Right cardiac atrium (tissue), 5 donors: ENCODE results near the gene GALNT9. TPM values are rescaled to one million over a fixed set of nuclear protein-coding genes. Genes with fewer than 3 reads are reported as not detected.

ENCODE experiments used
- ATAC-seq, 2 donors: fragments of 200-7000 bp; cut with Tn5 transposase; one replicate each; pipeline versions ENCODE4 v1.8.0 to v1.9.1; 2020; ENCODE audit warnings: moderate library complexity in 2 of 2, mild to moderate bottlenecking in 1 of 2
- DNase-seq, 3 donors: peaks; one replicate each; pipeline ENCODE4 v3.0.0-alpha.2; 2020
- H3K27ac ChIP-seq: one replicate; pipeline ENCODE4 v1.5.1; 2013; ENCODE audit warnings: mild to moderate bottlenecking, low read length, control low read depth, moderate library complexity
- H3K27me3 ChIP-seq: one replicate; pipeline ENCODE4 v1.6.1; 2013; ENCODE audit not compliant: control insufficient read depth, insufficient read depth
- H3K4me1 ChIP-seq: one replicate; pipeline ENCODE4 v1.6.1; 2013; ENCODE audit warnings: low read length; ENCODE audit not compliant: control insufficient read depth, insufficient read depth
- H3K4me3 ChIP-seq: one replicate; pipeline ENCODE4 v1.5.1; 2013; ENCODE audit warnings: low read length, control low read depth
- H3K9me3 ChIP-seq: one replicate; pipeline ENCODE4 v1.6.1; 2013; ENCODE audit warnings: low read length; ENCODE audit not compliant: control insufficient read depth
- WGBS: extraction: QIAGEN DNeasy Blood & Tissue Kit; methylation state at CpG from one replicate; pipeline ENCODE4 v1.1.7; 2013; 5-methylcytosine and 5-hydroxymethylcytosine counted together
- intact Hi-C, 4 donors: fragments of 100-400 bp; cut with DNase I; formaldehyde crosslinking; loops; one replicate each; pipeline versions ENCODE4 v1.11.0 to v1.14.0; 2022 to 2023
- polyA plus RNA-seq: library from polyadenylated mRNA; stranded (reverse); fragments of 200-250 nt; gene quantifications from one replicate; pipeline ENCODE4 v1.2.3, GENCODE V29; 2013
- total RNA-seq, 4 donors: library from RNA; stranded (reverse); fragmentation: NEBNext Ultra II Directional; extraction: Animal tissue kit (Norgen Biotek cat#: 25700); gene quantifications; one replicate each; pipeline ENCODE4 v1.2.1, GENCODE V29; 2021
- donor health status: healthy with polysubstance abuse.
- donor health status: DM: no; HTN: yes; CAD: no.
- donor health status: DM: no; HTN: no; CAD: no.
- donor health status: DM: no; HTN: yes; CAD: no; lungs with severe emphysema.
- donor health status: DM: yes; HTN: yes; CAD: no.

The GALNT9 gene
- total and polyA plus RNA-seq, 5 donors, result 0.05 to 0.21 (median 0.14) TPM; not detected in 2

DNA sequence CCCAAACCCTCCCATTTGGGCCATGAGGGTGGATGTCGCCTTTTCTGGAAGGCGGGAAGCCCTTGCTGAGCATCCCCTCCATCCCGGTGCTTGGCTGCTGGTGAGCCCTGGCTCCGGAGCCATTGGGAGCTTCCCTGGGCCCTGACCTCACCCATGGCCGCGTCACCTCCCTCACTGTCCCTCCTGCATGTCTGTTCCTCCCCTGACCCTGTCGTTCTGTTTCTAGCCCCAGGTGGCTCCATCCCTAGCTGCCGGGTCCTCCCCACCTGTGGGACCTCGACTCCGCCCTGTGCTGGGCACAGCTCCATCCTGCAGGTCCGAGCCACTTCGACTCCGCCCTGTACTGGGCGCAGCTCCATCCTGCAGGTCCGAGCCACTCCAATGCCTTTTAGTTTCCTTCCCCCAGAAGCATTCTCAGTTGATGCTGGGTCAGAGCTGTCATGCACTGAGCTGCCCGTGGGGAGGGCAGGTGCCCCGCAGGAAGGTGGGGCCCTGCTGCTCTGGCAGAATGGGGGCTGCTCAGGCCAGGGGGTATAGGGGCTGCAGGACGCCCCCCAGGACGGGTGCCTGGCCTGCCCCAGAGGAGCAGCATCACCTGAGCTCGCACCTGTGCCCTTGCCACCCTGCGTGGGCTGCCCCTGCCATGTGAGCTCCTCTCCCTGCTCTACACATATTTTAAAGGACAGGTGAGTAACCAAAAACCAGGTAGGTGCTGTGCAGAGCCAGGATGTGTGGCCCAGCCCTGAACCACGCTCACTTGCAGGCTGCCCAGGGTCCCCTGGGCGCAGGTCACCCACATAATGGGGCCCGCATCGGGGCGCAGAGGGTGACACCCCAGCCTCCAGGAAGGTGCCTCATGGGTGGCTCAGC, 166.1 kb downstream of the GALNT9 start:
- no peaks in the 10 kb centered on the region for H3K27me3 ChIP-seq
- intact Hi-C loops, result loop anchor here in 1 of 4 donors (10.0 kb wide), 1 partner anchor 362 kb away; no protein-coding TSS in a partner anchor
- WGBS, result 59% methylated on average over 26 of the region's 26 CpGs
- H3K4me1 ChIP-seq, result no peaks in the 10 kb centered on the region
- ATAC-seq (peak; percentile 4 to 5), DNase-seq (peak; percentile 12 to 51 (median 43))
- no peaks in the 10 kb centered on the region for H3K9me3 ChIP-seq
- H3K4me3 ChIP-seq, result no peak overlapping the region
- no peak overlapping the region for H3K27ac ChIP-seq

GRCh38 chr12:132162508-132163031, 166.8 kb downstream of the GALNT9 start:
- ATAC-seq (peak; percentile 9 to 54), DNase-seq (peak; percentile 37 to 80 (median 63))
- Histone ChIP-seq H3K27me3 (no peaks in the 10 kb centered on the region), H3K4me3 (no peak overlapping the region), H3K27ac (no peak overlapping the region), H3K9me3 (no peaks in the 10 kb centered on the region), H3K4me1 (no peaks in the 10 kb centered on the region)
- intact Hi-C loops, result loop anchor here in 1 of 4 donors (10.0 kb wide), 1 partner anchor 362 kb away; no protein-coding TSS in a partner anchor
- 28% methylated on average over 17 of the region's 17 CpGs for WGBS

GRCh38 chr12:132161796-132162507, 167.4 kb downstream of the GALNT9 start:
- peak in 1 of 2 donors; percentile 14 for ATAC-seq
- no peak overlapping the region for H3K27ac ChIP-seq

GRCh38 chr12:132161036-132161781, 168.2 kb downstream of the GALNT9 start:
- Histone ChIP-seq H3K27me3 (no peaks in the 10 kb centered on the region), H3K4me3 (no peak overlapping the region), H3K27ac (no peak overlapping the region), H3K4me1 (no peaks in the 10 kb centered on the region), H3K9me3 (no peaks in the 10 kb centered on the region)
- peak in 1 of 2 donors; percentile 9 for ATAC-seq
- intact Hi-C loops, result loop anchor here in 1 of 4 donors (10.0 kb wide), 1 partner anchor 364 kb away; no protein-coding TSS in a partner anchor
- DNase-seq, result peak; percentile 13 to 60 (median 45)
- WGBS, result 42% methylated on average over 14 of the region's 14 CpGs

More at GRCh38 chr12:132161796-132162507, 167.4 kb downstream of the GALNT9 start:
- H3K4me1 ChIP-seq, result no peaks in the 10 kb centered on the region
- intact Hi-C loops, result loop anchor here in 1 of 4 donors (10.0 kb wide), 1 partner anchor 363 kb away; no protein-coding TSS in a partner anchor
- no peak overlapping the region for H3K4me3 ChIP-seq
- no peaks in the 10 kb centered on the region for H3K27me3 ChIP-seq
- peak in 1 of 3 donors; percentile 6 for DNase-seq
- 53% methylated on average over 17 of the region's 17 CpGs for WGBS
- no peaks in the 10 kb centered on the region for H3K9me3 ChIP-seq

DNA sequence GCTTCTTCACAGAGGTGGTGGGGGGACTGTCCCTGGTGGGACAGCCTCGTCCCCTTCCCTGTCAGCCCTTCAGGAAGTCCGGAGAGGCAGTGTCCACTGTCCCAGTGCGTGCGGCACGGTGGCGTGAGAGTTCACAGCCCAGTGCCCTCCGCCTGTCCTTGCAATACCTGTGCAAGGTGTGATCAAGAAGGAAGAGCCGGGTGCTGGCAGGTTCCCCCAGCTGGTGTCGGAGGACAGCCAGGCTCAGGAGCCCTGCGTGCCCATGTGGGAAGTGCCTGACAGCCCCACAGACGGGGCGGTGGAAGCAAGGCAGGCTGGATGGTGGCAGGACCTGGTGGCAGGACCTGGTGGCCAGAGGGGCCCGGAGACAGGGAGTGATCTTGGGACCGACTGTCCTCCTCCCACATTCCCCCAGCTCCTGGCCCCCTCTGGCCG, 168.8 kb downstream of the GALNT9 start:
- ATAC-seq (no peak), DNase-seq (peak in 1 of 3 donors; percentile 18)
- intact Hi-C loops, result loop anchor here in 1 of 4 donors (10.0 kb wide), 1 partner anchor 364 kb away; no protein-coding TSS in a partner anchor
- Histone ChIP-seq H3K4me1 (no peaks in the 10 kb centered on the region), H3K4me3 (no peak overlapping the region), H3K9me3 (no peaks in the 10 kb centered on the region), H3K27me3 (no peaks in the 10 kb centered on the region), H3K27ac (no peak overlapping the region)
- WGBS, result 69% methylated on average over 15 of the region's 15 CpGs

DNA sequence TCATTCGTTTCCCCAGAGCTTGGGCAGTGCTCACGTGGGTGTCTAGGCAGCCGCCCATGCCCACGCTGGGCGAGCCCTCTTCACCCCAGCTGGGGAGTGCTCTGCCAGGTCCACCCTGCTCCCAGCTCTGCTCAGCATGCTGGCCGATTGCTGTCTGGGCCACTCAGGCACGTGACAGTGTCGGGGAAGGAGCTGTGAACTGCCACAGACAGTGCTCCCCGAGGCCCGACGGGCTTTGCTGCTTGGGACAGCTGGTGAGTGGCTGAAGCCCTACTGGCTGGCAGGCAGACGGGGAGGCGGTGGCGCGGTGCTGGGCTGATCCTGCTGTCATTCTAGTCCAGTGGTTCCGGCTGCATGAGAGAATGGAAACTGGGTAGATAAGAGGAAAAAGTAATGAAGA, 169.4 kb downstream of the GALNT9 start:
- H3K27ac ChIP-seq, result no peak overlapping the region
- H3K27me3 ChIP-seq, result no peaks in the 10 kb centered on the region
- intact Hi-C loops, result loop anchor here in 1 of 4 donors (10.0 kb wide), 1 partner anchor 365 kb away; no protein-coding TSS in a partner anchor
- no peaks in the 10 kb centered on the region for H3K9me3 ChIP-seq
- peak in 2 of 3 donors; percentile 22 to 50 for DNase-seq
- WGBS, result 47% methylated on average over 16 of the region's 16 CpGs
- ATAC-seq, result peak in 1 of 2 donors; percentile 6
- H3K4me1 ChIP-seq, result no peaks in the 10 kb centered on the region
- no peak overlapping the region for H3K4me3 ChIP-seq

GRCh38 chr12:132159555-132160003, 169.8 kb downstream of the GALNT9 start:
- intact Hi-C loops, result loop anchor here in 2 of 4 donors (10.0 kb wide), 3 partner anchors 255 to 455 kb away; partner anchors contain the start of genes LRCOL1 (in 2 of the 2) and P2RX2 (in 2 of the 2)
- DNase-seq (peak in 2 of 3 donors; percentile 16 to 48), ATAC-seq (no peak)
- H3K27me3 ChIP-seq, result no peaks in the 10 kb centered on the region
- H3K9me3 ChIP-seq, result no peaks in the 10 kb centered on the region
- H3K4me1 ChIP-seq, result no peaks in the 10 kb centered on the region
- H3K4me3 ChIP-seq, result no peak overlapping the region
- H3K27ac ChIP-seq, result no peak overlapping the region
- WGBS, result 81% methylated on average over 14 of the region's 14 CpGs

- Histone ChIP-seq H3K27me3 (no peaks in the 10 kb centered on the region), H3K9me3 (no peaks in the 10 kb centered on the region), H3K4me1 (no peaks in the 10 kb centered on the region), H3K27ac (no peak overlapping the region), H3K4me3 (no peak overlapping the region)
- ATAC-seq (no peak), DNase-seq (peak in 2 of 3 donors; percentile 3 to 46)
- intact Hi-C loops, result loop anchor here in 2 of 4 donors (10.0 kb wide), 2 partner anchors 256 to 456 kb away; partner anchors contain the start of genes LRCOL1 (in 2 of the 2) and P2RX2 (in 2 of the 2)
- 90% methylated on average over 37 of the region's 37 CpGs for WGBS
Measured at GRCh38 chr12:132158677-132159554, 170.5 kb downstream of the GALNT9 start.

DNA sequence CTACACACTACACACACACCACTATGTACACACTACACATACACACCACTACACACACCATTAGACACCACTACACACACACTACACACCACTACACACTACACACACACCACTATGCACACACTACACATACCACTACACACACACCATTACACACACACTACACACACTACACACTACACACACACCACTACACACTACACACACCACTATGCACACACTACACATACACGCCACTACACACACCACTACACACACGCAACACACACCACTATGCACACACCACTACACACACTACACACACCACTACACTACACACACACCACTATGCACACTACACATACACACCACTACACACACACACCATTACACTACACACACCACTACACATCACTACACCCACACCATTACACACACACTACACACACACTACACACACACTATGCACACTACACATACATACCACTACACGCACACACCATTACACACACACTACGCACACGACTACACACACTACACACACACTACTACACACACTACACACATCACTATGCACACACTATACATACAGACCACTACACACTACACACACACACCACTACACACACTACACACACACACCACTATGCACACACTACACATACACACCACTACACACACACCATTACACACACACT, 171.5 kb downstream of the GALNT9 start:
- no peaks in the 10 kb centered on the region for H3K4me1 ChIP-seq
- ATAC-seq, result no peak
- no peaks in the 10 kb centered on the region for H3K9me3 ChIP-seq
- H3K27me3 ChIP-seq, result no peaks in the 10 kb centered on the region
- H3K4me3 ChIP-seq, result no peak overlapping the region
- 97% methylated on average over 5 of the region's 5 CpGs for WGBS
- DNase-seq, result no peak
- intact Hi-C loops, result loop anchor here in 2 of 4 donors (10.0 kb wide), 2 partner anchors 257 to 457 kb away; partner anchors contain the start of genes LRCOL1 (in 2 of the 2) and P2RX2 (in 2 of the 2)
- no peak overlapping the region for H3K27ac ChIP-seq
